ENCODE measurements around the gene MBOAT1. TPM values are rescaled to one million over a fixed set of nuclear protein-coding genes. Genes with fewer than 3 reads are reported as not detected.

Gene MBOAT1
- total and polyA plus RNA-seq, 9 donors = 8.5 to 30.2 (median 12.7) TPM

DNA sequence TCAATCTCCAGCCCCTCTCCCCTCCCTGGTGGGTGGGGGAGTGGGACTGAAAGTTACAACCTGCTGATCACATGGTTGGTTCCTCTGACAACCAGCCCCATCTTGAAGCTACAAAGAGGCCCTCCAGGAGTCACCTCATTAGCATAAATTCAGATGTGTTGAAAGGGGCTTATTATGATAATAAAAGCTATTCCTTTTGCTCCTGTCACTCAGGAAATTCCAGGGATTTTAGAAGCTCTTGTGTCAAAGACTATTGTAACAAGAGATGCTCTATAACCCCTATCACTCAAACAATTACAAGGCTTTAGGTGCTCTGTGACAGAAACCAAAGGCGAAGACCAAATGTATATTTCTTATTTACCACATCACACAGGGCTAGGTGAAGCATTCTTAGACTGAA lies 30.1 kb upstream of the MBOAT1 start:
- H3K27ac ChIP-seq = no peak overlapping the region
- H3K4me3 ChIP-seq = no peak overlapping the region
- no peaks in the 10 kb centered on the region for H3K9me3 ChIP-seq
- H3K27me3 ChIP-seq = no peaks in the 10 kb centered on the region
- TF ChIP-seq EP300 (IDR thresholded peaks at IDR 0.05) (no peak), POLR2A (IDR thresholded peaks at IDR 0.05) (no peak)
- TF ChIP-seq, protein P1, sequence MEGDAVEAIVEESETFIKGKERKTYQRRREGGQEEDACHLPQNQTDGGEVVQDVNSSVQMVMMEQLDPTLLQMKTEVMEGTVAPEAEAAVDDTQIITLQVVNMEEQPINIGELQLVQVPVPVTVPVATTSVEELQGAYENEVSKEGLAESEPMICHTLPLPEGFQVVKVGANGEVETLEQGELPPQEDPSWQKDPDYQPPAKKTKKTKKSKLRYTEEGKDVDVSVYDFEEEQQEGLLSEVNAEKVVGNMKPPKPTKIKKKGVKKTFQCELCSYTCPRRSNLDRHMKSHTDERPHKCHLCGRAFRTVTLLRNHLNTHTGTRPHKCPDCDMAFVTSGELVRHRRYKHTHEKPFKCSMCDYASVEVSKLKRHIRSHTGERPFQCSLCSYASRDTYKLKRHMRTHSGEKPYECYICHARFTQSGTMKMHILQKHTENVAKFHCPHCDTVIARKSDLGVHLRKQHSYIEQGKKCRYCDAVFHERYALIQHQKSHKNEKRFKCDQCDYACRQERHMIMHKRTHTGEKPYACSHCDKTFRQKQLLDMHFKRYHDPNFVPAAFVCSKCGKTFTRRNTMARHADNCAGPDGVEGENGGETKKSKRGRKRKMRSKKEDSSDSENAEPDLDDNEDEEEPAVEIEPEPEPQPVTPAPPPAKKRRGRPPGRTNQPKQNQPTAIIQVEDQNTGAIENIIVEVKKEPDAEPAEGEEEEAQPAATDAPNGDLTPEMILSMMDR (IDR thresholded peaks at IDR 0.05) = no peak
- WGBS, 3 donors = 96 to 100% (median 96%) methylated on average over 1 of the region's 1 CpG
- H3K36me3 ChIP-seq = no peaks in the 10 kb centered on the region
- DNase-seq = no peak
- no peaks in the 10 kb centered on the region for H3K4me1 ChIP-seq (ENCODE audit: insufficient read depth)
- intact Hi-C loops (cut with DNase I) = no loop called here

DNA sequence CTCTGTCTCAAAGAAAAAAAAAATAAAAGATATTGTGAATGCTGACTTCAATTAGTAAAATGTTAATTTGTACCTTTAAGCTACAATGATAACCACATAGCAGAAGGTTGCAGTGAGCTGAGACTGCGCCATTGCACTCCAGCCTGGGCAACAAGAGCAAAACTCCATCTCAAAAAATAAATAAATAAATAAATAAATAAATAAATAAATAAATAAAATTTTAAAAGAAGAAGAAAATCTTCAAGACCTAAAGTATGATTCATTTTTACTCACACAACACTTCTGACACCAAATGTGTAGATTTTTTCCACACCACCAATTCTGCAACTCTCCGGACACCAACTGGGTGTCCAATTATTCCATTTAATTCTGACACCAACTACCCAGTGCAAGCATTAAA lies 28.8 kb upstream of the MBOAT1 start:
- Histone ChIP-seq H3K9me3 (no peaks in the 10 kb centered on the region), H3K4me3 (no peak overlapping the region), H3K4me1 (ENCODE audit: insufficient read depth) (no peaks in the 10 kb centered on the region), H3K36me3 (no peaks in the 10 kb centered on the region), H3K27me3 (no peaks in the 10 kb centered on the region), H3K27ac (no peak overlapping the region)
- no peak for DNase-seq
- intact Hi-C loops (cut with DNase I) = no loop called here
- TF ChIP-seq, protein P1 (IDR thresholded peaks at IDR 0.05) = no peak
- TF ChIP-seq EP300 (IDR thresholded peaks at IDR 0.05) (no peak), POLR2A (IDR thresholded peaks at IDR 0.05) (no peak)
- 96 to 100% (median 98%) methylated on average over 2 of the region's 2 CpGs for WGBS, 3 donors

DNA sequence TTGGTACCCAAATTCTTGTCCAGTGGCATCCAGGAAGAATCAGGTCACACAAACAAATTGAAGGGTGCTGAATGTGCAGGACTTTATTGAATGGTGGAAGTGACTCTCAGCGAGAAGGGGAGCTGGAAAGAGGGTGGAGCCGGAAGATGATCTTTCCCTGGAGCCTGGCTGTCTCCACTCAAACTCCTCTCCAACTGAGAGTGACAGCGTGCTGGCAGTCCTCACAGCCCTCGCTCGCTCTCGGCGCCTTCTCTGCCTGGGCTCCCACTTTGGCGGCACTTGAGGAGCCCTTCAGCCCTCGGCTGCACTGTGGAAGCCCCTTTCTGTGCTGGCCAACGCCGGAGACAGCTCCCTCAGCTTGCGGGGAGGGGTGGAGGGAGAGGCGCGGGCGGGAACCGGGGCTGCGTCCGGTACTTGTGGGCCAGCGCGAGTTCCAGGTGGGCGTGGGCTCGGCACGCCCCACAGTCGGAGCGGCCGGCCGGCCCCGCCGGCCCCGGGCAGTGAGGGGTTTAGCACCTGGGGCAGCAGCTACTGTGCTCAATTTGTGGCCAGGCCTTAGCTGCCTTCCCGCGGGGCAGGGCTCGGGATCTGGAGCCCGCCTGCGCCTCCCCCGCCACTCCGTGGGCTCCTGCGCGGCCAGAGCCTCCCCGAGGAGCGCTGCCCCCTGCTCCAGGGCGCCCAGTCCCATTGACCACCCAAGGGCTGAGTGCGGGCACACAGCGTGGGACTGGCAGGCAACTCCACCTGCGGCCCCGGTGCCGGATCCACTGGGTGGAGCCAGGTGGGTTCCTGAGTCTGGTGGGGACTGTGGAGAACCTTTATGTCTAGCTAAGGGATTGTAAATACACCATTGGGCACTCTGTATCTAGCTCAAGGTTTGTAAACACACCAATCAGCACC lies 26.7 kb upstream of the MBOAT1 start:
- intact Hi-C loops (cut with DNase I) = no loop called here
- no peak for DNase-seq
- no peaks in the 10 kb centered on the region for H3K27me3 ChIP-seq
- H3K27ac ChIP-seq = no peak overlapping the region
- H3K4me1 ChIP-seq (ENCODE audit: insufficient read depth) = no peaks in the 10 kb centered on the region
- TF ChIP-seq POLR2A (IDR thresholded peaks at IDR 0.05) (no peak), EP300 (IDR thresholded peaks at IDR 0.05) (no peak)
- TF ChIP-seq, protein P1 (IDR thresholded peaks at IDR 0.05) = no peak
- WGBS, 3 donors = 93 to 94% (median 93%) methylated on average over 36 to 47 of the region's 47 CpGs
- no peaks in the 10 kb centered on the region for H3K9me3 ChIP-seq
- H3K4me3 ChIP-seq = no peak overlapping the region
- H3K36me3 ChIP-seq = no peaks in the 10 kb centered on the region

DNA sequence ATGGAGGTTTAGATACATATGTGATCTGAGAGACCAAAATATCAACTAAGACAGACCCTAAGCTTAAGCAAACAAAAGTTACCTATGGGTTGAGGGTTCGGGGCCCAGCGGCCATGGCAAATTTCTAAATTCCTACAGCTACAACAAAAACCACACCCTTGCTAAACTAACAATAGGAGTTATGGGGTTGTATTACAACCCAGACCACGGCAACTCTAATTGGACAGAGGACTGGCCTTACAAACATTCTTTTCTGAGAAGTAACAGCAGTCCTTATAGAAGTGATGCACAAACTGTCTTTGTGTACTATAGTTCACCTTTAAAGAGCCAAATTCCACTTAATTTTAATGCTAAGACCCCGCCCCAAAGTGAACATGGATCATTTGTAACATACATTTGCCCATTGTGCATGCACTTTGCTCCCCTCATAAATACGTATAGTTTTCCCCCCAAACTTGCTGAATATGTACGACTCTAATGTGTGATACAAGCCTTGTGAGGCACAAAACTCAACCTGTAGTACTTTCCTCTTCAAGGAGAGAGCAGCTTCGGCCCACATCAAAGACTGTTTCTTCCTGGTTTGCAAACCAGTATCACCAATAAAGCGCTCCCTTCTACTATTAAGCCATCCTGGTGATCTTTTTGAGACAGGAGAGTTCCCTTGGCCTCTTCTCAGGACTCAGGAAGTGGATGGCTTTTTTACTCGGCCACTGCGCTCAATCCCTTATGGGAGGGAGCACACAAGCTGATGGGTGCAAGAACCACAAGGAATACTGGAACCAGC lies 25.6 kb upstream of the MBOAT1 start:
- intact Hi-C loops (cut with DNase I) = no loop called here
- Histone ChIP-seq H3K36me3 (no peaks in the 10 kb centered on the region), H3K9me3 (no peaks in the 10 kb centered on the region), H3K27me3 (no peaks in the 10 kb centered on the region), H3K4me1 (ENCODE audit: insufficient read depth) (no peaks in the 10 kb centered on the region), H3K27ac (no peak overlapping the region), H3K4me3 (no peak overlapping the region)
- no peak for TF ChIP-seq POLR2A (IDR thresholded peaks at IDR 0.05)
- WGBS, 3 donors = 89 to 92% (median 90%) methylated on average over 10 of the region's 10 CpGs
- DNase-seq = no peak
